OCI-LY7 (cell line): ENCODE data around the gene ASH1L.

ENCODE experiments used
- EZH2phosphoT487 ChIP-seq: fragments of 200-600 bp; sonication (generic); IDR thresholded peaks from 2 replicates; pipeline ENCODE4 v1.6.1; 2018; ENCODE audit warnings: low read depth, borderline replicate concordance, mild to moderate bottlenecking, mixed run types, antibody characterized with exemption, low read length, moderate library complexity, mixed read lengths
- TF ChIP-seq, protein P1 (sequence below): fragments of 200-600 bp; sonication (generic); conservative IDR thresholded peaks from 2 replicates; pipeline ENCODE4 v1.5.1; 2014; ENCODE audit warnings: mild to moderate bottlenecking, antibody characterized with exemption, low read length, moderate library complexity, mixed read lengths

- TF ChIP-seq, protein P1, sequence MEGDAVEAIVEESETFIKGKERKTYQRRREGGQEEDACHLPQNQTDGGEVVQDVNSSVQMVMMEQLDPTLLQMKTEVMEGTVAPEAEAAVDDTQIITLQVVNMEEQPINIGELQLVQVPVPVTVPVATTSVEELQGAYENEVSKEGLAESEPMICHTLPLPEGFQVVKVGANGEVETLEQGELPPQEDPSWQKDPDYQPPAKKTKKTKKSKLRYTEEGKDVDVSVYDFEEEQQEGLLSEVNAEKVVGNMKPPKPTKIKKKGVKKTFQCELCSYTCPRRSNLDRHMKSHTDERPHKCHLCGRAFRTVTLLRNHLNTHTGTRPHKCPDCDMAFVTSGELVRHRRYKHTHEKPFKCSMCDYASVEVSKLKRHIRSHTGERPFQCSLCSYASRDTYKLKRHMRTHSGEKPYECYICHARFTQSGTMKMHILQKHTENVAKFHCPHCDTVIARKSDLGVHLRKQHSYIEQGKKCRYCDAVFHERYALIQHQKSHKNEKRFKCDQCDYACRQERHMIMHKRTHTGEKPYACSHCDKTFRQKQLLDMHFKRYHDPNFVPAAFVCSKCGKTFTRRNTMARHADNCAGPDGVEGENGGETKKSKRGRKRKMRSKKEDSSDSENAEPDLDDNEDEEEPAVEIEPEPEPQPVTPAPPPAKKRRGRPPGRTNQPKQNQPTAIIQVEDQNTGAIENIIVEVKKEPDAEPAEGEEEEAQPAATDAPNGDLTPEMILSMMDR: no peak
- no peak for TF ChIP-seq EZH2phosphoT487
Measured at GRCh38 chr1:155453141-155453540, 109.5 kb downstream of the ASH1L start.
